HepG2 (cell line): Measurements from ENCODE around the gene ADAMTSL3.

Experiments used
- FIP1L1 ChIP-seq: fragments of 200-400 bp; formaldehyde crosslinking; IDR thresholded peaks from 2 replicates; pipeline ENCODE4 v1.6.1; 2018; ENCODE audit warnings: low read depth, mild to moderate bottlenecking, low read length, moderate library complexity, borderline replicate concordance; ENCODE audit not compliant: insufficient read depth
- MXI1 ChIP-seq: IDR thresholded peaks from 3 replicates; pipeline ENCODE4 v1.6.1; 2012; ENCODE audit warnings: low read depth, low read length, inconsistent platforms, borderline replicate concordance
- MYNN ChIP-seq: sonication (generic); formaldehyde crosslinking; IDR thresholded peaks from 2 replicates; pipeline ENCODE4 v1.4.0; 2020; ENCODE audit warnings: mild to moderate bottlenecking, low read depth, missing genetic modification reagents
- SIX4 ChIP-seq: sonication (generic); formaldehyde crosslinking; IDR thresholded peaks from 2 replicates; pipeline ENCODE4 v1.4.0; 2020; ENCODE audit warnings: missing genetic modification reagents
- SMC3 ChIP-seq: IDR thresholded peaks from 2 replicates; pipeline ENCODE4 v1.6.1; 2011; ENCODE audit warnings: low read length, improper control_type of control experiment
- ZBTB26 ChIP-seq: IDR thresholded peaks from 2 replicates; pipeline ENCODE4 v1.6.1; 2016; ENCODE audit warnings: missing compliant biosample characterization, missing genetic modification reagents, borderline replicate concordance
- ZNF382 ChIP-seq: sonication (generic); formaldehyde crosslinking; IDR thresholded peaks from 2 replicates; pipeline ENCODE4 v1.5.0; 2020; ENCODE audit warnings: missing genetic modification reagents, mild to moderate bottlenecking, borderline replicate concordance

GRCh38 chr15:83694536-83694935, 40.6 kb downstream of the ADAMTSL3 start:
- no peak for TF ChIP-seq SIX4 (CRISPR knock-in tag)
- no peak for TF ChIP-seq MXI1
- no peak for TF ChIP-seq ZBTB26 (CRISPR knock-in tag)
- TF ChIP-seq MYNN (CRISPR knock-in tag): no peak
- no peak for TF ChIP-seq FIP1L1
- no peak for TF ChIP-seq SMC3
- TF ChIP-seq ZNF382: no peak
